PC-3 (cell line): Measurements from ENCODE around the gene TNFRSF1B. TPM values are rescaled to one million over a fixed set of nuclear protein-coding genes. Genes with fewer than 3 reads are reported as not detected.
"Not testable (repeated sequence)": the region's sequence is repeated elsewhere in the genome, so short reads cannot be mapped to it uniquely, and the experiment has no call there.

Experiments used
- ATAC-seq: fragments of 200-7000 bp; cut with Tn5 transposase; 2 replicates; pipeline ENCODE4 v1.9.1; 2020; ENCODE audit warnings: mild to moderate bottlenecking, moderate library complexity
- BruUV-seq: library from RNA; stranded (reverse); fragments of 400-500 nt; replicated peaks from 2 replicates; lab custom pipeline; 2021; lab: Mats Ljungman, UMichigan
- CTCF ChIA-PET: fragments of 300-600 bp; sonication (Branson Sonifier 250); formaldehyde crosslinking; loops from one replicate; lab custom pipeline; 2022; ENCODE audit warnings: antibody characterized with exemption; lab: Charles Lee
- POLR2A ChIA-PET: fragments of 300-600 bp; sonication (Branson Sonifier 250); formaldehyde crosslinking; loops from one replicate; lab custom pipeline; 2022; ENCODE audit warnings: antibody characterized with exemption; ENCODE audit not compliant: unreplicated experiment; lab: Charles Lee
- DNase-seq: peaks from one replicate; pipeline ENCODE4 v3.0.0-alpha.2; 2015
- H2AFZ ChIP-seq: fragments of 300-600 bp; sonication (generic); 2 replicates; pipeline ENCODE4 v1.6.0; 2016; ENCODE audit warnings: antibody characterized with exemption, low read length
- H3F3A ChIP-seq: fragments of 300-600 bp; sonication (generic); one replicate; pipeline ENCODE4 v1.6.0; 2017; ENCODE audit warnings: antibody characterized with exemption, low read length, control low read depth, mild to moderate bottlenecking; ENCODE audit not compliant: unreplicated experiment
- H3K27ac ChIP-seq: fragments of 300-600 bp; sonication (generic); 2 replicates; pipeline ENCODE4 v1.5.1; 2016; ENCODE audit warnings: mild to moderate bottlenecking, low read length
- H3K27me3 ChIP-seq: fragments of 300-600 bp; sonication (generic); 2 replicates; pipeline ENCODE4 v1.6.1; 2016; ENCODE audit warnings: low read length, mixed read lengths
- H3K36me3 ChIP-seq: fragments of 300-600 bp; sonication (generic); 2 replicates; pipeline ENCODE4 v1.6.1; 2016; ENCODE audit warnings: low read depth, mixed run types, low read length, mixed read lengths
- H3K4me1 ChIP-seq: fragments of 300-600 bp; sonication (generic); 2 replicates; pipeline ENCODE4 v1.5.1; 2016; ENCODE audit warnings: low read length; ENCODE audit not compliant: insufficient read depth
- H3K4me2 ChIP-seq: fragments of 300-600 bp; sonication (generic); 2 replicates; pipeline ENCODE4 v1.6.0; 2016; ENCODE audit warnings: low read length
- H3K4me3 ChIP-seq: fragments of 300-600 bp; sonication (generic); 2 replicates; pipeline ENCODE4 v1.5.1; 2016; ENCODE audit warnings: mild to moderate bottlenecking, low read length, mixed read lengths
- H3K79me2 ChIP-seq: fragments of 300-600 bp; sonication (generic); 2 replicates; pipeline ENCODE4 v1.6.1; 2017; ENCODE audit warnings: low read length, mixed read lengths
- H3K9ac ChIP-seq: fragments of 300-600 bp; sonication (generic); 2 replicates; pipeline ENCODE4 v1.6.0; 2016; ENCODE audit warnings: mild to moderate bottlenecking, low read length
- H3K9me2 ChIP-seq: fragments of 300-600 bp; sonication (generic); replicated peaks from 2 replicates; pipeline ENCODE4 v1.6.1; 2016; ENCODE audit warnings: mixed run types, low read length, mixed read lengths
- H3K9me3 ChIP-seq: fragments of 300-600 bp; sonication (generic); 2 replicates; pipeline ENCODE4 v1.6.1; 2016; ENCODE audit warnings: low read length, mixed read lengths
- H4K20me1 ChIP-seq: fragments of 300-600 bp; sonication (generic); 2 replicates; pipeline ENCODE4 v1.6.1; 2016; ENCODE audit warnings: low read length, mixed read lengths
- CTCF ChIP-seq: fragments of 300-600 bp; sonication (generic); conservative IDR thresholded peaks from 2 replicates; pipeline ENCODE4 v1.5.1; 2017; ENCODE audit warnings: antibody characterized with exemption, low read depth, mild to moderate bottlenecking, low read length
- EZH2 ChIP-seq: fragments of 300-600 bp; sonication (generic); IDR thresholded peaks from one replicate; pipeline ENCODE4 v1.6.1; 2017; ENCODE audit warnings: antibody characterized with exemption, mild to moderate bottlenecking, low read length; ENCODE audit not compliant: unreplicated experiment
- EZH2phosphoT487 ChIP-seq: fragments of 300-600 bp; sonication (generic); IDR thresholded peaks from 2 replicates; pipeline ENCODE4 v1.6.1; 2018; ENCODE audit warnings: mild to moderate bottlenecking, antibody characterized with exemption, low read length, borderline replicate concordance
- intact Hi-C: fragments of 100-400 bp; cut with micrococcal nuclease; formaldehyde crosslinking; loops from 2 replicates; pipeline ENCODE4 v1.9.0; 2023
- total RNA-seq: library from RNA; depleted of rRNA; stranded (reverse); fragments of >200 nt; gene quantifications from 2 replicates; pipeline ENCODE4 v1.2.3, GENCODE V29; 2014

TNFRSF1B gene
- total RNA-seq, 1 experiment from 2014 or later = 1.3 TPM

- H3K4me2 ChIP-seq, POLR2A ChIA-PET, H3K4me1 ChIP-seq, H3F3A ChIP-seq, H3K4me3 ChIP-seq, intact Hi-C loops, H3K27ac ChIP-seq, H3K36me3 ChIP-seq, H3K9me3 ChIP-seq, DNase-seq, H4K20me1 ChIP-seq, H2AFZ ChIP-seq, H3K79me2 ChIP-seq, H3K9me2 ChIP-seq, H3K27me3 ChIP-seq, H3K9ac ChIP-seq, BruUV-seq, CTCF ChIA-PET, ATAC-seq: not testable (repeated sequence)
Observed at GRCh38 chr1:12224092-12224491, 57.3 kb downstream of the TNFRSF1B start.

DNA sequence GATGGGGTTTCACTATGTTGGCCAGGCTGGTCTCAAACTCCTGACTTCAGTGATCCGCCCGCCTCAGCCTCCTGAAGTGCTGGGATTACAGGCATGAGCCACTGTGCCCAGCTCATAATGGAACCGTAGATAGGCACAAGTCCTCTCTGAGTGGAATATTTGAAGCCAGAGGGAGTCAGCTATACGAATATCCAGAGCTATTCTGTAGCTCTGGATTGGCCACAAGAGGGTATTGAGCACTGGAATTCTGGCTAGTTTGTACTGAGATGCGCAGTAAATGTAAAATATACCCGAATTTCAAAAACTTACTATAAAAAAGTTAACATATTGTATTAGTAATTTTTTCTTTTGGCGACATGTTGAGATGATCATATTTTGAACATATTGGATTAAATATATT, 62.2 kb downstream of the TNFRSF1B start:
- ChIA-PET CTCF (interaction anchor here (0.5 kb wide), 1 partner anchor 34 kb away, joined by 3 read pairs; no protein-coding TSS in a partner anchor), POLR2A (no interaction called here)
- no TSS peak for BruUV-seq

GRCh38 chr1:12229386-12229834, 62.6 kb downstream of the TNFRSF1B start:
- no peak for TF ChIP-seq CTCF
- TF ChIP-seq EZH2phosphoT487 = no peak
- TF ChIP-seq EZH2 = no peak
- ATAC-seq = no peak
- peaks cover 18% of the 10 kb centered on the region for H3K4me1 ChIP-seq
- no peak overlapping the region for H3K4me2 ChIP-seq
- H3K4me3 ChIP-seq = peak overlapping the region; percentile 100; the same call in 1 of the 2 replicates
- intact Hi-C loops = loop anchor here (1.0 kb wide), 1 partner anchor 47 kb away; no protein-coding TSS in a partner anchor
- DNase-seq = no peak
- peaks cover 44% of the 10 kb centered on the region for H3K79me2 ChIP-seq
- H3K27me3 ChIP-seq = no peaks in the 10 kb centered on the region
- no peaks in the 10 kb centered on the region for H3K9me2 ChIP-seq
- ChIA-PET CTCF (no interaction called here), POLR2A (no interaction called here)
- H2AFZ ChIP-seq = peak overlapping the region; percentile 83
- no peaks in the 10 kb centered on the region for H3K9me3 ChIP-seq
- no TSS peak for BruUV-seq
- 0 out of 2 replicates have a peak, but pooled peaks cover under 1% of the 10 kb centered on the region for H3K36me3 ChIP-seq
- no peak overlapping the region for H3K9ac ChIP-seq
- peaks cover 5% of the 10 kb centered on the region for H3F3A ChIP-seq
- no peaks in the 10 kb centered on the region for H4K20me1 ChIP-seq
- no peak overlapping the region for H3K27ac ChIP-seq

More for the DNA sequence above, 62.2 kb downstream of the TNFRSF1B start:
- no peak for DNase-seq
- peaks cover 39% of the 10 kb centered on the region for H3K79me2 ChIP-seq
- H3K9ac ChIP-seq = no peak overlapping the region
- peaks cover 18% of the 10 kb centered on the region for H3K4me1 ChIP-seq
- no peak overlapping the region for H3K4me2 ChIP-seq
- ATAC-seq = no peak
- peaks cover 5% of the 10 kb centered on the region for H3F3A ChIP-seq
- no peaks in the 10 kb centered on the region for H3K27me3 ChIP-seq
- H4K20me1 ChIP-seq = no peaks in the 10 kb centered on the region
- H3K9me2 ChIP-seq = no peaks in the 10 kb centered on the region
- no peaks in the 10 kb centered on the region for H3K9me3 ChIP-seq
- H3K4me3 ChIP-seq = no peak overlapping the region
- no peaks in the 10 kb centered on the region for H3K36me3 ChIP-seq
- intact Hi-C loops = loop anchor here (1.0 kb wide), 1 partner anchor 47 kb away; no protein-coding TSS in a partner anchor
- TF ChIP-seq EZH2phosphoT487 (no peak), CTCF (no peak), EZH2 (no peak)
- H2AFZ ChIP-seq = no peak overlapping the region
- H3K27ac ChIP-seq = no peak overlapping the region
